ENCODE measurements around the gene UNCX. TPM values are rescaled to one million over a fixed set of nuclear protein-coding genes. Genes with fewer than 3 reads are reported as not detected.

The UNCX gene
- total RNA-seq, 1 donor from 2014 or later: not detected

DNA sequence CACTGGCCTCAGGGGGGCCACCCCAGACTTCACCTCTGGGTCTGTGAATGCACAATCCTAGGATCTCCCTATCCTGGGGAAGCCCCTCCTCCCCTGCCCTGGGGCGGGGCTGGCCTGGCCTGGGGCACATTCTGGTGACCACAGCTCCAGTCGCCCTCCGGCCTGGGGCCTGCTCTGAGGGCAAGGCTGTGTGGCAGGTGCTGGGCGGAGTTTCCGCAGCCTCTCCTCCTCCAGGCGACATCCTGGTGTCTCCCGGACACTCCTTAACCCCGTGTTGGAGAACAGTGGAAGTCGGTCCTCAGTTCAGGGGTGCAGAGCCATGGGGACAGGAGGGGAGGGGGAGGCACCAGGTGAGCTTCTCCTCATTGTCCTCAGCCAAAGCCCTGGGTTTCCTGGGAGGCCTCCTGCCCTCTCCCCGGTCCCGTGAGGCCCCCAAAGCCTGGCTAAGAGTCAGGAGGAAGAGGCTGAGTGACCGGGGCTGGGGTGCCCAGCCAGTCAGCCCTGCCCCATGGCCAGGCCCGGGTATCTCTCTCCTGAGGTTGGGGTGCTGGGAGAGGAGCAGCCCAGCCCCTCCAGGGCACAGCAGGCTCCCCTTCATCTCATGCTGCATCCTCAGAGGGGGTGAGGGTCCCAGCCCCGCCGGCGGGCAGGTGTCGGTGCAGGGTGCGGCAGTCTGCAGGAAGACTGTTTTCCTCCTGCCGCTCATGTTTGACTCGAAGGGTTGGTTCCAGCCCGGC lies 22.6 kb downstream of the UNCX start:
- no peak for TF ChIP-seq POLR2AphosphoS5 (IDR thresholded peaks at IDR 0.05; ENCODE audit: insufficient read depth in 1 of 2, low read depth in 1 of 2)
- no peak for TF ChIP-seq POLR2A (IDR thresholded peaks at IDR 0.05)
- TF ChIP-seq, protein P1, sequence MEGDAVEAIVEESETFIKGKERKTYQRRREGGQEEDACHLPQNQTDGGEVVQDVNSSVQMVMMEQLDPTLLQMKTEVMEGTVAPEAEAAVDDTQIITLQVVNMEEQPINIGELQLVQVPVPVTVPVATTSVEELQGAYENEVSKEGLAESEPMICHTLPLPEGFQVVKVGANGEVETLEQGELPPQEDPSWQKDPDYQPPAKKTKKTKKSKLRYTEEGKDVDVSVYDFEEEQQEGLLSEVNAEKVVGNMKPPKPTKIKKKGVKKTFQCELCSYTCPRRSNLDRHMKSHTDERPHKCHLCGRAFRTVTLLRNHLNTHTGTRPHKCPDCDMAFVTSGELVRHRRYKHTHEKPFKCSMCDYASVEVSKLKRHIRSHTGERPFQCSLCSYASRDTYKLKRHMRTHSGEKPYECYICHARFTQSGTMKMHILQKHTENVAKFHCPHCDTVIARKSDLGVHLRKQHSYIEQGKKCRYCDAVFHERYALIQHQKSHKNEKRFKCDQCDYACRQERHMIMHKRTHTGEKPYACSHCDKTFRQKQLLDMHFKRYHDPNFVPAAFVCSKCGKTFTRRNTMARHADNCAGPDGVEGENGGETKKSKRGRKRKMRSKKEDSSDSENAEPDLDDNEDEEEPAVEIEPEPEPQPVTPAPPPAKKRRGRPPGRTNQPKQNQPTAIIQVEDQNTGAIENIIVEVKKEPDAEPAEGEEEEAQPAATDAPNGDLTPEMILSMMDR (IDR thresholded peaks at IDR 0.05): no peak
- Histone ChIP-seq H3K36me3 (no peaks in the 10 kb centered on the region), H3K4me1 (no peaks in the 10 kb centered on the region), H3K9me3 (no peaks in the 10 kb centered on the region), H3K4me3 (no peak overlapping the region), H3K27ac (no peak overlapping the region), H3K27me3 (peaks cover 13% of the 10 kb centered on the region)
- intact Hi-C loops (cut with DNase I): no loop called here
- DNase-seq (ENCODE audit: extremely low spot score in 2 of 2): no peak

DNA sequence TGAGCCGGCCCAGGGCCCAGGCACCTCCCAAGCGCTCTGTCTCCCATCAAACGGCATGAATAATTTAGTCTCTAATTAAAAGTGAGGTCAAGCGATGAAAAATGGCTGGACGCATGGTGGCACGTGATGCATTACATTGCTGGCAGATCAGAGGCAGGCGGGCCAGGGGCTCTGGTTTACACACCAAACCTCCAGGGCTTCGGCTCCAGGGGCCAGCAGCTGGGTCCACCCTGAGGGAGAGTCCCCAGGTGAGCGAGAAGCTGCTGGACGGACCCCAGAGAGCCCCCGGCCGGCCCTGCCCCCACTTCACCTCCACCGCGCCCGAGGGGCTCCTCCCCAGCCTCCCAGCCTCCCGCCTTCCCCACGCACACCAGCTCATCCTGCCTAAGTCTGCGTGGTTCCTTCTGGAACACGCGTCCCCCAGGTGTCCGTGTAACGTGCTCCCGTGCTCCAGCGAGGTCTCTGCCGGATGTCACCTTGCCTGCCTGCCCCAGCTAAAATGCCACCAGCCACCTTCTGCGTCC lies 23.2 kb downstream of the UNCX start:
- Histone ChIP-seq H3K27me3 (peaks cover 13% of the 10 kb centered on the region), H3K4me3 (no peak overlapping the region), H3K4me1 (no peaks in the 10 kb centered on the region), H3K27ac (no peak overlapping the region), H3K36me3 (no peaks in the 10 kb centered on the region), H3K9me3 (no peaks in the 10 kb centered on the region)
- DNase-seq (ENCODE audit: extremely low spot score in 2 of 2): no peak
- TF ChIP-seq, protein P1 (IDR thresholded peaks at IDR 0.05): no peak
- no peak for TF ChIP-seq POLR2A (IDR thresholded peaks at IDR 0.05)
- TF ChIP-seq POLR2AphosphoS5 (IDR thresholded peaks at IDR 0.05; ENCODE audit: insufficient read depth in 1 of 2, low read depth in 1 of 2): no peak
- intact Hi-C loops (cut with DNase I): no loop called here

DNA sequence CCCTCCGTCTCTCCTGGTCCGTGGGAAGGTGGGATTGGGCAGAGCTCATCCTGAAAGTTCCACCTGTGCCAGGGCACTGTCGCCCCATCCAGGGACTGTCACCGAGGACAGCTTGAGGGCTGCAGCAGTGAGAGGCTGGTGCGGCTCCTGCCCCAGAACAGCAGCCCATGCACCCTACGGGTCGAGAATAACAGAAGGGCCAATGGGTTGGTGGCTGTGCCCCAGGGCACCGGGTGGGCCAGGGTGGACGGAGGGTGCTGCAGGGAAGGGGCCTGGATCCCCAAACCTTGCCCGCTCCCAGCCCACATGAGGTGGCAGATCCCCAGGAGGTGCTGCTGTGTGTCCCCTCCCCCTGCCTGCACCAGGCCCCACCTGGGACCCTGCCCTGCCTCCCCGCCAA lies 23.9 kb downstream of the UNCX start:
- Histone ChIP-seq H3K36me3 (no peaks in the 10 kb centered on the region), H3K4me3 (no peak overlapping the region), H3K27me3 (peaks cover 13% of the 10 kb centered on the region), H3K4me1 (no peaks in the 10 kb centered on the region), H3K9me3 (no peaks in the 10 kb centered on the region), H3K27ac (no peak overlapping the region)
- TF ChIP-seq POLR2A (IDR thresholded peaks at IDR 0.05): no peak
- no peak for TF ChIP-seq POLR2AphosphoS5 (IDR thresholded peaks at IDR 0.05; ENCODE audit: insufficient read depth in 1 of 2, low read depth in 1 of 2)
- TF ChIP-seq, protein P1 (IDR thresholded peaks at IDR 0.05): no peak
- intact Hi-C loops (cut with DNase I): no loop called here
- DNase-seq (ENCODE audit: extremely low spot score in 2 of 2): no peak

DNA sequence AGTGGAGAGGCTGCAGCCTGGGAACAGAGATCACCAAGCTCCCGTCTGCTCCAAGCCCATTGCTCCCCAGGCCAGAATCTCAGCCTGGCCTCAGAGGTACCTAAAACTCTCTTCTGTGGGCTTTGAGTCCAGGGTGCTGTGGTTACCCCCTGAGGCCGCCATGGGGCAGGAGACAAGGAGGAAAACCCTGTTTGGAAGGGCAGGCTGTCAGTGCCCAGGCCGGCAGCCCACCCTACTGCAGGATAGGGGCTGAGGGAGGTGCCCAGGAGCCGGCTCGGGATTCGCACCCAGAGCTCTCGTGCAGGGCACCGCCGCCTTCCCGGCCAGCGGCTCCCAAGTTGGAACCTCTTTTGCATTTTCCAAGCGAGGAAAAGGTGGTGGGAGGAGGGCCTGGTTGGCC lies 24.5 kb downstream of the UNCX start:
- TF ChIP-seq POLR2AphosphoS5 (IDR thresholded peaks at IDR 0.05; ENCODE audit: insufficient read depth in 1 of 2, low read depth in 1 of 2) (no peak), POLR2A (IDR thresholded peaks at IDR 0.05) (no peak)
- TF ChIP-seq, protein P1 (IDR thresholded peaks at IDR 0.05): no peak
- peaks cover 13% of the 10 kb centered on the region for H3K27me3 ChIP-seq
- no peaks in the 10 kb centered on the region for H3K36me3 ChIP-seq
- no peaks in the 10 kb centered on the region for H3K9me3 ChIP-seq
- intact Hi-C loops (cut with DNase I): no loop called here
- no peak overlapping the region for H3K27ac ChIP-seq
- no peak for DNase-seq (ENCODE audit: extremely low spot score in 2 of 2)
- no peaks in the 10 kb centered on the region for H3K4me1 ChIP-seq
- H3K4me3 ChIP-seq: no peak overlapping the region

DNA sequence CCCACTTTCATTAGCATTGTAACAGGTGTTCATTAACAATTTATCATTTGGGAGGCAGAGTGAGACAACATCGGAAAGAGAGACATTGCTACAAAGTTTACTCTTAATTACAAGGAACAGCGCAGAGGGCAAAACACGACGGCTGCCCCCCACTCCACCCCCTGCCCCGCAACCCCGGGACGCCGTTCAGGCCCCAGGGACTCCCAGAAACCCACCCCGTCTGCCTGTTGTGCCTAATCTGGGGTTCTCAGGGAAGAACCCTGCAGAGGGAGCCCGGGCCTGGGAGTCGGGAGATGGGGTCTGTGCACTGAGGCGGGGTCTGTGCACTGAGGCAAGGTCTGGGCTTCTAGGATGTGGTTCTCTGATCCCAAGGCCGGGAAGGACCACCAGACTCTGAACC lies 25.2 kb downstream of the UNCX start:
- Histone ChIP-seq H3K4me3 (no peak overlapping the region), H3K27me3 (peaks cover 13% of the 10 kb centered on the region), H3K27ac (no peak overlapping the region), H3K9me3 (no peaks in the 10 kb centered on the region), H3K36me3 (no peaks in the 10 kb centered on the region), H3K4me1 (no peaks in the 10 kb centered on the region)
- intact Hi-C loops (cut with DNase I): no loop called here
- no peak for DNase-seq (ENCODE audit: extremely low spot score in 2 of 2)
- no peak for TF ChIP-seq POLR2AphosphoS5 (IDR thresholded peaks at IDR 0.05; ENCODE audit: insufficient read depth in 1 of 2, low read depth in 1 of 2)
- TF ChIP-seq POLR2A (IDR thresholded peaks at IDR 0.05): no peak
- TF ChIP-seq, protein P1 (IDR thresholded peaks at IDR 0.05): no peak
